Ovary (tissue), 9 donors: ENCODE data around the gene PTPN14. TPM values are rescaled to one million over a fixed set of nuclear protein-coding genes. Genes with fewer than 3 reads are reported as not detected.
"Not testable (repeated sequence)": the region's sequence is repeated elsewhere in the genome, so short reads cannot be mapped to it uniquely, and the experiment has no call there.

Source experiments
- DNase-seq, 5 donors: peaks; one replicate each; pipeline ENCODE4 v3.0.0-alpha.2; 2019 to 2020
- H3K27ac ChIP-seq, 2 donors: fragments of 200-600 bp; one replicate each; pipeline versions ENCODE4 v1.5.1 to v1.8.0; 2019 to 2022
- H3K27me3 ChIP-seq: fragments of 200-600 bp; one replicate; pipeline ENCODE4 v1.8.0; 2022
- H3K36me3 ChIP-seq: fragments of 200-600 bp; sonication (generic); one replicate; pipeline ENCODE4 v1.5.1; 2019
- H3K4me1 ChIP-seq: one replicate; pipeline ENCODE4 v1.8.1; 2013; ENCODE audit warnings: mild to moderate bottlenecking, moderate library complexity; ENCODE audit not compliant: insufficient read depth
- H3K4me3 ChIP-seq: fragments of 200-600 bp; sonication (generic); one replicate; pipeline ENCODE4 v1.5.1; 2017
- H3K9me3 ChIP-seq, 2 donors: fragments of 200-600 bp in 1 of 2; sonication (generic) in 1 of 2; one replicate each; pipeline versions ENCODE4 v1.5.1 to v1.8.1; 2013 to 2019; ENCODE audit warnings: mild to moderate bottlenecking in 1 of 2, moderate library complexity in 1 of 2
- CTCF ChIP-seq, 3 donors: fragments of 450-650 bp in 2 of 3; fragments of 200-600 bp in 1 of 3; IDR thresholded peaks; one replicate each; pipeline versions ENCODE4 v1.5.1 to v1.8.0; 2016 to 2022; ENCODE audit warnings: antibody characterized with exemption in 3 of 3, mild to moderate bottlenecking in 1 of 3
- EP300 ChIP-seq: sonication (generic); formaldehyde crosslinking; IDR thresholded peaks from one replicate; pipeline ENCODE4 v1.6.1; 2017; ENCODE audit warnings: antibody characterized with exemption
- POLR2A ChIP-seq: fragments of 450-650 bp; IDR thresholded peaks from one replicate; pipeline ENCODE4 v1.6.1; 2017; ENCODE audit warnings: antibody characterized with exemption, mild to moderate bottlenecking, moderate library complexity
- WGBS, 3 donors: extraction: QIAGEN DNeasy Blood & Tissue Kit in 1 of 3; methylation state at CpG; one replicate each; pipeline versions ENCODE4 v1.1.5 to v1.1.7; 2013 to 2017; 5-methylcytosine and 5-hydroxymethylcytosine counted together
- intact Hi-C, 4 donors: fragments of 100-400 bp; cut with DNase I; formaldehyde crosslinking; loops; one replicate each; pipeline versions ENCODE4 v1.11.0 to v1.15.1; 2022 to 2023
- polyA plus RNA-seq, 2 donors: library from polyadenylated mRNA; stranded (reverse); fragments of 200-250 nt in 1 of 2; fragments of 350-450 nt in 1 of 2; fragmentation: Illumina TruSeq in 1 of 2; extraction: RNeasy Lipid Tissue Mini Kit (QIAGEN cat#74804) in 1 of 2; gene quantifications; one replicate each; pipeline ENCODE4 v1.2.3, GENCODE V29; 2013 to 2014
- total RNA-seq, 7 donors: library from RNA; depleted of rRNA in 2 of 7; stranded (reverse); fragments of >200 nt in 2 of 7; fragmentation: NEBNext Ultra II Directional in 3 of 7; extraction: Animal tissue kit (Norgen Biotek cat#: 25700) in 3 of 7; gene quantifications; one replicate each; pipeline versions ENCODE4 v1.1.0 to v1.2.4, GENCODE V29; 2016 to 2023
- donor health status: DM: no; HTN: no; CAD: no; lungs with moderate emphysema.
- donor health status: DM: no; HTN: no; CAD: no.
- donor health status: Bipolar disorder and iron deficiency.
- donor health status: DM: yes; HTN: yes; CAD: no.
- donor health status: DM: no; HTN: no; CAD: no.
- donor health status: DM: yes; HTN: yes; CAD: no.

The PTPN14 gene
- total and polyA plus RNA-seq, 9 donors = 7.6 to 68.9 (median 41.1) TPM

DNA sequence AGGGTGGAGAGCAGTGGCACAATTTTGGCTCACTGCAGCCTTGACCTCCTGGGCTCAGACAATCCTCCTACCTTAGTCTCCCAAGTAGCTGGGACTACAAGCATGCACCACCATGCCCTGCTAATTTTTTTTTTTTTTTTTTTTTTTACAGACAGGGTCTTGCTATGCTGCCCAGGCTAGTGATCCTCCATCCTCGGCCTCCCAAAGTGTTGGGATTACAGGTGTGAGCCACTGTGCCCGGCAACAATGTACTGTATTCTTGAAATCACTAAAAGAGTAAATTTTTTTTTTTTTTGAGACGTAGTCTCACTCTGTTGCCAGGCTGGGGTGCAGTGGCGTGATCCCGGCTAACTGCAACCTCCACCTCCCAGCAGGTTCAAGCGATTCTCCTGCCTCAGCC is 152.9 kb downstream of the PTPN14 start:
- WGBS, 3 donors = 96 to 99% (median 97%) methylated on average over 6 of the region's 6 CpGs
- DNase-seq = no peak
- no peak overlapping the region for H3K4me3 ChIP-seq
- intact Hi-C loops = no loop called here
- no peaks in the 10 kb centered on the region for H3K4me1 ChIP-seq
- TF ChIP-seq POLR2A (no peak), CTCF (IDR thresholded peaks at IDR 0.05) (no peak), EP300 (no peak)
- no peaks in the 10 kb centered on the region for H3K9me3 ChIP-seq
- H3K36me3 ChIP-seq = no peaks in the 10 kb centered on the region
- no peaks in the 10 kb centered on the region for H3K27me3 ChIP-seq
- H3K27ac ChIP-seq = no peak overlapping the region

DNA sequence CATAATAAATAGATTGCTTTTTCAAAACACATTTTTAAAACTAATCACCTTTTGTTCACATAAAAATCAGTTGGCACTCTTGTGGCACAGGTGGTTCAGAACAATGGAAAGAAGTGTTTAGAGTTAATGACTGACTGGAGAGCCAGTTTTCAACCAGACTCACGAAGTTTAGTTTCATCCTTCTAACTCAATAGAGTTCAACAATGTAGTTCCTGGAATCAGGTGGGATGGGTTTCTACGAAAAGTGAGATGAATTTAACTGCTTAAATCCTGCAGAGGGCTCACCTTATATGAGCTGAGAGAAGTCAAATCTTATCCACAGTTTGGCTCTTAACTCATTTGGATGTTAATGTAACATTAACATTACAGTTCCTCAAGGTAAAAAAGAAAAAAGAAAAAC is 153.9 kb downstream of the PTPN14 start:
- H3K4me1 ChIP-seq = no peaks in the 10 kb centered on the region
- H3K9me3 ChIP-seq = no peaks in the 10 kb centered on the region
- no peaks in the 10 kb centered on the region for H3K27me3 ChIP-seq
- H3K36me3 ChIP-seq = no peaks in the 10 kb centered on the region
- H3K4me3 ChIP-seq = no peak overlapping the region
- no peak overlapping the region for H3K27ac ChIP-seq
- no peak for DNase-seq
- 82 to 85% (median 84%) methylated on average over 2 of the region's 2 CpGs for WGBS, 3 donors
- intact Hi-C loops = no loop called here
- no peak for TF ChIP-seq POLR2A
- TF ChIP-seq EP300 = no peak
- no peak for TF ChIP-seq CTCF (IDR thresholded peaks at IDR 0.05)

DNA sequence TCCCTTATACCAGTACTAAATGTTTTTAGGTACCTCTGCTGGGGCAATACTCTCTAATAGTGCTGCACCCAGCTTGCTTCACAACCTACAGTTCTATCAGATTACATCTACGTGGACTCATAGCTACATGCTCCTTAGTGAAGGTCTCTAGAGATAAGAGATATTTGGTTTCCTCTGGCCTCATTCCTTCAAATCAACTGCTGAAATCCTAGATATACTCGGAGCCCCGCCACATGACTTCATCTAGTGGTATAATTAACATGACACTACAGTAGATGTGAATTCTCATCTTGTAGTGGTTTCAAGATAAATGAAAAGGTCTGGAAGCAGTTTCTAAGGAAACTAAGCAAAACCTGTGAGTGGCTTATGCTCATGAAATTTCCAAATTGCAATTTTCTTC is 155.1 kb downstream of the PTPN14 start:
- WGBS, 3 donors = 92 to 95% (median 94%) methylated on average over 3 of the region's 3 CpGs

GRCh38 chr1:214394569-214394968 is 156.8 kb downstream of the PTPN14 start:
- H3K4me3 ChIP-seq, H3K27ac ChIP-seq, H3K4me1 ChIP-seq, intact Hi-C loops, H3K9me3 ChIP-seq, DNase-seq, H3K27me3 ChIP-seq, H3K36me3 ChIP-seq: not testable (repeated sequence)
- 39 to 68% (median 68%) methylated on average over 5 of the region's 5 CpGs for WGBS, 3 donors

More for the DNA sequence above, 155.1 kb downstream of the PTPN14 start:
- Histone ChIP-seq H3K27ac (no peak overlapping the region), H3K4me3 (no peak overlapping the region), H3K4me1 (no peaks in the 10 kb centered on the region), H3K36me3 (no peaks in the 10 kb centered on the region), H3K27me3 (no peaks in the 10 kb centered on the region), H3K9me3 (no peaks in the 10 kb centered on the region)
- no peak for DNase-seq
- no peak for TF ChIP-seq CTCF (IDR thresholded peaks at IDR 0.05)
- TF ChIP-seq POLR2A = no peak
- no peak for TF ChIP-seq EP300
- intact Hi-C loops = no loop called here

DNA sequence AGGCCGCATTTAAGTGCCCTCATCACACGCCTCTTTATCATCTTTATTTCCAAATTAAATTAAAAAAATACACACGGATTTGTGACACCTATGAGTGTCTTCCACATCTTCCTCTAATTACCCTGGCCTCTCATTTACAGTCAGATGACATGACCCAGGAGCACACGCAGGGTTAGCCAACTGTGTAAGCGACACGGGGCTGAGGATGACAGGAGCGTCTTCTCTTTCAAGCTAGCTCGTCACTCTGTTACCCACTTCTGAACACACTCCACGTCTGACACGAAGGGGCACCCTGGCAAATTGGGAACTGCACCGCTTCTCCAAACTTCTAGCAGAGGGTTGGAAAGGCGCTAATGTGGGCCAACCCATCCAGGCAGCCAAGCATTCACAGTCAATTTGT is 158.3 kb downstream of the PTPN14 start:
- 91 to 95% (median 92%) methylated on average over 12 of the region's 12 CpGs for WGBS, 3 donors
- H3K36me3 ChIP-seq = no peaks in the 10 kb centered on the region

More for the DNA sequence above, 158.3 kb downstream of the PTPN14 start:
- DNase-seq = no peak
- H3K27me3 ChIP-seq = no peaks in the 10 kb centered on the region
- no peaks in the 10 kb centered on the region for H3K4me1 ChIP-seq
- H3K4me3 ChIP-seq = no peak overlapping the region
- TF ChIP-seq POLR2A (no peak), CTCF (IDR thresholded peaks at IDR 0.05) (no peak), EP300 (no peak)
- no peak overlapping the region for H3K27ac ChIP-seq
- no peaks in the 10 kb centered on the region for H3K9me3 ChIP-seq
- intact Hi-C loops = no loop called here
